Activated T-helper 17 cell treated with anti-CD3 and anti-CD28 coated beads, Interleukin-2, amount 50 U/mL, for 72 hours (primary cell): ENCODE data around the gene SPATA13. TPM values are rescaled to one million over a fixed set of nuclear protein-coding genes. Genes with fewer than 3 reads are reported as not detected.
"Not testable (repeated sequence)": the region's sequence is repeated elsewhere in the genome, so short reads cannot be mapped to it uniquely, and the experiment has no call there.

Source experiments
- ATAC-seq: fragments of 150-1000 bp; cut with Tn5 transposase; replicated peaks from 2 replicates; pipeline ENCODE4 v1.10.0; 2021; ENCODE audit warnings: mild to moderate bottlenecking, moderate library complexity
- H3K27ac Mint-ChIP-seq: one replicate; pipeline ENCODE4 v1.8.0; 2022; ENCODE audit warnings: mixed read lengths
- H3K27me3 Mint-ChIP-seq: one replicate; pipeline ENCODE4 v1.8.0; 2022; ENCODE audit warnings: mixed read lengths
- H3K36me3 Mint-ChIP-seq: one replicate; pipeline ENCODE4 v1.8.0; 2022; ENCODE audit warnings: low read depth, mild to moderate bottlenecking, mixed read lengths
- H3K4me1 Mint-ChIP-seq: one replicate; pipeline ENCODE4 v1.8.0; 2022; ENCODE audit warnings: mixed read lengths
- H3K4me3 Mint-ChIP-seq: one replicate; pipeline ENCODE4 v1.8.0; 2022; ENCODE audit warnings: mild to moderate bottlenecking, mixed read lengths
- H3K9me3 Mint-ChIP-seq: one replicate; pipeline ENCODE4 v1.8.0; 2022; ENCODE audit warnings: mixed read lengths
- total RNA-seq, 2 donors: library from RNA; stranded (reverse); gene quantifications; one replicate each; pipeline ENCODE4 v1.2.3, GENCODE V29; 2022

Gene SPATA13
- total RNA-seq, 2 donors from 2014 or later, result 43.1 to 56.5 TPM

- Mint-ChIP-seq H3K4me1 (no peaks in the 10 kb centered on the region), H3K9me3 (no peaks in the 10 kb centered on the region), H3K36me3 (no peaks in the 10 kb centered on the region), H3K27me3 (peaks cover 7% of the 10 kb centered on the region), H3K4me3 (no peak overlapping the region), H3K27ac (no peak overlapping the region)
- no peak for ATAC-seq
These were observed 179.6 kb downstream of the SPATA13 start for GRCh38 chr13:24339937-24340607.

GRCh38 chr13:24340608-24340955 lies 180.1 kb downstream of the SPATA13 start:
- no peak for ATAC-seq
- H3K36me3 Mint-ChIP-seq, result no peaks in the 10 kb centered on the region
- H3K27ac Mint-ChIP-seq, result no peak overlapping the region
- H3K4me1 Mint-ChIP-seq, result no peaks in the 10 kb centered on the region
- H3K4me3 Mint-ChIP-seq, result no peak overlapping the region
- H3K9me3 Mint-ChIP-seq, result no peaks in the 10 kb centered on the region
- H3K27me3 Mint-ChIP-seq, result peaks cover 7% of the 10 kb centered on the region

DNA sequence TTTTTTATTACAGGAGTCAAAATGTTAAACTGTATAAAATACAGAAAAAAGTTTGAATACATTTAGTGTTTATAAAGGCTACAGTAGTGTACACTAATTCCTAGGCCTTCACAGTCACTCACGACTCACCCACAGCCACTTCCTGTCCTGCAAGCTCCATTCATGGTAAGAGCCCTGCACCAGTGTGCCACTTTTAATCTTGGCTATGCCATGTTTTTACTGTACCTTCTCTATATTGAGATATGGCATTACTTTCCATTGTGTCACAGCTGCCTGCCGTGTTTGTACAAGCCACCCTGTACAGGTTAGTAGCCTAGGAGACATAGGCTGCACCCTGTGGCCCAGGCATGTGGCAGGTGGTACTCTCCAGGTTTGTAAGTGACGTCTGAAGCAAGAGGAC lies 180.9 kb downstream of the SPATA13 start:
- Mint-ChIP-seq H3K27me3 (peaks cover 7% of the 10 kb centered on the region), H3K4me1 (no peaks in the 10 kb centered on the region), H3K27ac (no peak overlapping the region), H3K36me3 (no peaks in the 10 kb centered on the region), H3K4me3 (no peak overlapping the region), H3K9me3 (no peaks in the 10 kb centered on the region)
- ATAC-seq, result peak; percentile 40

- no peak for ATAC-seq
- no peaks in the 10 kb centered on the region for H3K36me3 Mint-ChIP-seq
- H3K9me3 Mint-ChIP-seq, result no peaks in the 10 kb centered on the region
- H3K27me3 Mint-ChIP-seq, result peaks cover 3% of the 10 kb centered on the region
- no peak overlapping the region for H3K27ac Mint-ChIP-seq
- no peaks in the 10 kb centered on the region for H3K4me1 Mint-ChIP-seq
- no peak overlapping the region for H3K4me3 Mint-ChIP-seq
These were observed 187.9 kb downstream of the SPATA13 start for GRCh38 chr13:24348385-24348784.

- H3K4me3 Mint-ChIP-seq, result no peak overlapping the region
- H3K36me3 Mint-ChIP-seq, result no peaks in the 10 kb centered on the region
- no peak for ATAC-seq
- no peaks in the 10 kb centered on the region for H3K9me3 Mint-ChIP-seq
- H3K27me3 Mint-ChIP-seq, result peaks cover 1% of the 10 kb centered on the region
- no peak overlapping the region for H3K27ac Mint-ChIP-seq
- H3K4me1 Mint-ChIP-seq, result no peaks in the 10 kb centered on the region
These were observed 188.4 kb downstream of the SPATA13 start for GRCh38 chr13:24348797-24349515.

- ATAC-seq, H3K4me3 Mint-ChIP-seq, H3K27ac Mint-ChIP-seq, H3K4me1 Mint-ChIP-seq, H3K27me3 Mint-ChIP-seq, H3K36me3 Mint-ChIP-seq, H3K9me3 Mint-ChIP-seq: not testable (repeated sequence)
These were observed 189.5 kb downstream of the SPATA13 start for GRCh38 chr13:24349778-24350664.

DNA sequence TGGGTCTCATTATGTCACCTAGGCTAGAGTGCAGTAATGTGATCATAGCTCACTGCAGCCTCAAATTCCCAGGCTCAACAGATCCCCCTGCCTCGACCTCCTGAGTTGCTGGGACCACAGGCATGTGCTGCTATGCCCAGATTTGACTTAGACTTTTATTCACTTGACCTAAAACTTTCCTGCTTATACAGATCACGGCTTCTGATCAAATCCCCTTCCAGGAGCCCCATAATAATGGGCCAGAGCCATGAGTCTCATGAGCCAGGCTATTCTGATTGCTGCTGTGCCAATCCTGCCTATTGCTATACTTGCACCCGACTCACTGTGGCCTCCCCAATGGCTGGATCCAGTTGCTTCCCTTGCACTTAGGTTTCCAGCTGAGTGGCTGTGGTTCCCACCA lies 190.9 kb downstream of the SPATA13 start:
- no peak overlapping the region for H3K4me3 Mint-ChIP-seq
- H3K9me3 Mint-ChIP-seq, result no peaks in the 10 kb centered on the region
- H3K36me3 Mint-ChIP-seq, result no peaks in the 10 kb centered on the region
- no peaks in the 10 kb centered on the region for H3K4me1 Mint-ChIP-seq
- ATAC-seq, result no peak
- H3K27me3 Mint-ChIP-seq, result no peaks in the 10 kb centered on the region
- H3K27ac Mint-ChIP-seq, result no peak overlapping the region

DNA sequence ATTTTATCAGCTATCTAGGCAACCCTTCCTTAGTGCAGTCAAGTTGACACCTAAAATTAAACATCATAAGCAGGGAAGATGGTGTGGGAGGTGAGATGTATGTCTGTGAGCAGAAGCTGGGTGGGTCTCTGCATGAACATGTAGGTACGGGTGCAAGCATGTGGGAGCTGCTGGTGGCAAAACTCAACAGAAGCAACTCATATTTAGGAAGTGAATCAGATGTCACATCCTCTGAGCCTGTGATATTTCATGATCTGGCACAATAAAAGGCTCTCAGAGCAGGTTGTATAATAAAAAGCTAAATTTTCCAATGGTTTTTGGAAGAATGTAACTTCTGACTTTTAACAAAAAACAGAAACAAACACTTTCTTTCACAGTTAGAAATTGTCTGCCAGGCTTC lies 193.2 kb downstream of the SPATA13 start:
- Mint-ChIP-seq H3K9me3 (no peaks in the 10 kb centered on the region), H3K4me1 (no peaks in the 10 kb centered on the region), H3K27ac (no peak overlapping the region), H3K4me3 (no peak overlapping the region), H3K36me3 (no peaks in the 10 kb centered on the region), H3K27me3 (no peaks in the 10 kb centered on the region)
- ATAC-seq, result no peak

DNA sequence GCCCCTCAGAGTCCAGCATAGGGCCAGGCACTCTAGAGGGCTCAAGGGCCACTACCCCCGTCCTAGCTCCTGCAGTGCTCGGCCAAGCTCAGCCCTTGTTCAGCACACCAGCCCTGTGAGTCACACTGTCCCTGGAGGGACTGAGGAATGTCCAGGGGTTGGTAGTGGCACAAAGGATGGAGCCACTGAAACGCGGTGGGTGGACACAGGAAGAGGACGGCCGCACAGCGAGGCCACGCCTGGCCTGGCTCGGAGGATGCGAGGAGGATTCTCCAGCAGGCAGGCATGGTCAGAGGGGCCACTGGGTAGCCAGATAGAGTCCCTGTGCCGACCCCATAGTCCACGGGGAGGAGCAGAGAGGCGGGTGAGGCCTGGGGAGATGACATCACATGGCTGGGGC lies 194.6 kb downstream of the SPATA13 start:
- no peaks in the 10 kb centered on the region for H3K4me1 Mint-ChIP-seq
- no peaks in the 10 kb centered on the region for H3K27me3 Mint-ChIP-seq
- ATAC-seq, result no peak
- H3K27ac Mint-ChIP-seq, result no peak overlapping the region
- H3K36me3 Mint-ChIP-seq, result no peaks in the 10 kb centered on the region
- H3K9me3 Mint-ChIP-seq, result no peaks in the 10 kb centered on the region
- no peak overlapping the region for H3K4me3 Mint-ChIP-seq

DNA sequence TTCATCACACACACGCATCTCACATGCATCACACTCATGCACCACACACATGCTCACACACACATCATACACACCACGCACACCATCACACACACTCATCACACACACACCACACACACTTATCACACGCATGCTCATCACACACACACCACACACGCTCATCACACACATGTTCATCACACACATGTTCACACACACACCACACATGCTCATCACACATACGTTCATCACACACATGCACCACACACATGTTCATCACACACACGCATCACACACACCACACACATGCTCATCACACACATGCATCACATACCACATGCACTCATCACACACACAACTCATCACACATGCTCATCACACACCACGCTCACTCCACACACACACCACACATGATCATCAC lies 195.8 kb downstream of the SPATA13 start:
- no peak for ATAC-seq
- no peak overlapping the region for H3K27ac Mint-ChIP-seq
- no peaks in the 10 kb centered on the region for H3K27me3 Mint-ChIP-seq
- no peak overlapping the region for H3K4me3 Mint-ChIP-seq
- H3K4me1 Mint-ChIP-seq, result no peaks in the 10 kb centered on the region
- H3K36me3 Mint-ChIP-seq, result no peaks in the 10 kb centered on the region
- H3K9me3 Mint-ChIP-seq, result no peaks in the 10 kb centered on the region

Other genes starting within 250 kb of the SPATA13 start
- gene C1QTNF9, start 148.9 kb downstream of the SPATA13 start, total RNA-seq, result not detected